ENCODE results near the gene LPAR2.

DNA sequence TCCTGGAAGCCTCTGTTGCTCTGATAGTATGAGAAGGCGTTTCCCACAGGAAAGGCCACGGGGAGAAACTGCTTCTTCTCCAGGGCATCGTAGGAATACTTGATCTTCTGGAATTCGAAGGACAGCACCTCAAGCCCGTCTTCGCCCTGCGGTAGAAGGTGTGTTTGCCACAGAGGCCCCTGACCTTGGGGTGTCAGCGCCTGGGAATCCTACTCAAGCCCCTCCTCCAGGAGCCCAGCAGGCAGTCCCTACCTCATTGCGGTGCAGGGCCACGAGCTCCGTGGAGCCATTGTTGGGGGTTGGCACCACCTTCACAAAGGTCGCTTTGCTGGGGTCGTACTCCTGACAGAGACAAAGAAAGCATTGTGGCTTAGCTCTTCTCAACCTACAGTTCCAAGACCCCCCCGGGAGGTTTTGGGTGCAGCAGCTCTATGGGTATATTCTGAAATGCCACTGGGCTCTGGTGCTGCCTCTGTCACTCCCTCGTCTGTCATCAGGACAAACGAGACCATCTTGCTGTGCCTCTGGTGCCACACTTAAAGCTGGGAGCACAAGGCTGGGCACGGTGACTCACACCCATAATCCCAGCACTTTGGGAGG lies 31.7 kb upstream of the LPAR2 start:
- TF ChIP-seq POLR2A (IDR thresholded peaks at IDR 0.05; ENCODE audit: low read depth, low read length) (no peak), POLR2AphosphoS5 (IDR thresholded peaks at IDR 0.05; ENCODE audit: low read depth, low read length) (no peak)
